RCC 7860 (cell line): ENCODE measurements around the gene MANF.
"Not testable (repeated sequence)": the region's sequence is repeated elsewhere in the genome, so short reads cannot be mapped to it uniquely, and the experiment has no call there.

Experiments
- DNase-seq: peaks from one replicate; pipeline ENCODE4 v3.0.0-alpha.2; 2015; ENCODE audit warnings: low spot score
- FAIRE-seq: peaks from 2 replicates; lab custom pipeline; 2012; peaks lifted over from hg19 to GRCh38; lab: Jason Lieb, UNC

The MANF gene

DNA sequence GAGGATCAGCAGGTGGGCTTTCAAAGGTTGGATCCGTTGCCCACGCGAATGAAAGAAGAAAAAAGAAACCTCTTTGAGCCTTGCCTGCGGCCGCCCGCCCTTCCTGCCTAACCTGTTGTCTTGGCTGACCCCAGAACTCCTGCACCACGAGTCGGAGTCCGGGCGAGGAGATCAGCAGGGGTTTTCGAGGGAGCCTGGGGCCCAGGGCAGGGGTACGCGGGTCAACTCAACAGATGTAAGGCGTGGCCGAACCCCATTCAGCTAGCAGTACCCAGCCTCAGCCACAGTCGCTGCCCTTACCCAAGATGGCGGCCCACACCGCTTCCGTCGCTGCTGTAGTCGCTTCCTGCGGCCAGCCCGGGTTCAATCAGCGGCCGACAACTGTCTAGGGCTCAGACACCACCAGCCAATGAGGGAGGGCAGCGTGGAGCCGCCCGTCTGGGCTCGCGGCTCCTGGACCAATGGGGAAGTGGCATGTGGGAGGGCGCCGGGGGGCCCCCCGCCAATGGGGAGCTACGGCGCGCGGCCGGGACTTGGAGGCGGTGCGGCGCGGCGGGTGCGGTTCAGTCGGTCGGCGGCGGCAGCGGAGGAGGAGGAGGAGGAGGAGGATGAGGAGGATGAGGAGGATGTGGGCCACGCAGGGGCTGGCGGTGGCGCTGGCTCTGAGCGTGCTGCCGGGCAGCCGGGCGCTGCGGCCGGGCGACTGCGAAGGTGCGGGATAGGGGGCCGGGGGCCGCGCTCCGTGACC is at the start of gene MANF:
TSS of gene MANF (plus strand) at position 566 of the 748 bp plus-strand sequence. CDS start at position 618, 52 bp downstream.
- DNase-seq (peak; percentile 92), FAIRE-seq (peak; percentile 63)

DNA sequence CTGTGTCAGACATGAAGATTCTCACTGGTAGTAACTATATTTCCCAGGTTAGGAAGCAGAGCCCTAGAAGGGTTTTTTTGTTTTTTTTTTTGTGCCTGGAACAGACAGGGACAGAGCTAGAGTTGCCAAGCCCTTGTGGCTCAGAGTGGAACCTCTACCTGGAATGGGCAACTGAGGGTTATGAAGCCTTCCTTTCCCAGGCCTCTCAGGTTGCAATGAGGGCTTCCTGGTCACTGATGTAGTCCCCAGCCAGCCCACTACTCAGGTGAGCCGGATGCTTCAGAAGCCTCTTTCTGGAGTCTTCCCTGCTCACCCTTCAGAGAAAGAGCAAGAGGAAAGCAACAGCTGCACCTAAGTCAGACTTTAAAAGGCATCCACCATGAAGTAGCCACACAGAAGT is 48.8 kb upstream of the MANF start:
- no peak for DNase-seq

GRCh38 chr3:51337666-51338065 is 47.4 kb upstream of the MANF start:
- DNase-seq (no peak), FAIRE-seq (no peak)

More for the DNA sequence above, 48.8 kb upstream of the MANF start:
- no peak for FAIRE-seq

DNA sequence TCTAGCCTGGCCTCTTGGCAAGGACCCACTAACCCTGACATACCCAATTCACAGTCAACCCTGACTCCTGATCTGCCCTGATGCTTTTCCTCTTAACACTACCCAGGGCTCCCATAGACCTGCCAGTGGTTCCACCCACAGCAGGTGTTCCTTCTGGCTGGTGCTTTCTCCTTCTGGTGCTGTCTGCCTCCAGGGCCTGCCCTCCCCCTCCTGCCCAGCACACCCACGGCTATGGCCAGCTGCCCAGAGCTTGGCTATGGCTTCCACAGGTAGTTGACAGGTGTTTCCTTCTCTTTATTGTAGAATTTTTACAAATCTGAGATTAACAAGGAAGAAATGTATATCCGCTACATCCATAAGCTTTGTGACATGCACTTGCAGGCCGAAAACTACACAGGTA is 46.5 kb upstream of the MANF start:
- DNase-seq (no peak), FAIRE-seq (no peak)

GRCh38 chr3:51340013-51340829 is 44.9 kb upstream of the MANF start:
- peak; percentile 90 for DNase-seq
- FAIRE-seq, result peak; percentile 87

- peak; percentile 31 for FAIRE-seq
- DNase-seq, result peak; percentile 73
These were observed 44.0 kb upstream of the MANF start for GRCh38 chr3:51340989-51341636.

- DNase-seq (no peak), FAIRE-seq (no peak)
These were observed 41.0 kb upstream of the MANF start for GRCh38 chr3:51343918-51344687.

DNA sequence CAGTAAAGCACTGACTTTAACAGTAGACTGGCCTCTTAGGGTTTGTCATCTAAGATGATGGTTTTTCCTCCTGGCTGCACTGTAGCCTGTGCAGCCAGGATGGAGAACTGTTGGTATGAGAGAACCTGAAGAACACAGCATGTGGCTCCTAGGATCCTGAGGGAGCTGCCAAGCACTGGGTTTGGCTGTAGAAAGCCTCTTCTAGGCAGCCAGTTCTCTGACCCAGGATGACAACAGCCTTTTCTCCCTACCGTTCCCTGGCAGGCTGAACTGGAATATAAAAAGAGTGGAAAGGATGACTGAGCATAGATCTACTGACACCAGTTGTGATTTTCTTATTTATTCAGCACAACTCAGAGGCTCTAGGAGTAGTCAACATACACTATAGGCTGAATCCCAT is 34.3 kb upstream of the MANF start:
- DNase-seq (no peak), FAIRE-seq (no peak)

GRCh38 chr3:51353131-51353530 is 32.0 kb upstream of the MANF start:
- DNase-seq (no peak), FAIRE-seq (no peak)

- FAIRE-seq (no peak), DNase-seq (no peak)
These were observed 31.4 kb upstream of the MANF start for GRCh38 chr3:51353691-51354090.

GRCh38 chr3:51354172-51354571 is 30.9 kb upstream of the MANF start:
- no peak for FAIRE-seq

GRCh38 chr3:51354731-51355615 is 30.1 kb upstream of the MANF start:
- FAIRE-seq (no peak), DNase-seq (no peak)

More at GRCh38 chr3:51354172-51354571, 30.9 kb upstream of the MANF start:
- no peak for DNase-seq

DNA sequence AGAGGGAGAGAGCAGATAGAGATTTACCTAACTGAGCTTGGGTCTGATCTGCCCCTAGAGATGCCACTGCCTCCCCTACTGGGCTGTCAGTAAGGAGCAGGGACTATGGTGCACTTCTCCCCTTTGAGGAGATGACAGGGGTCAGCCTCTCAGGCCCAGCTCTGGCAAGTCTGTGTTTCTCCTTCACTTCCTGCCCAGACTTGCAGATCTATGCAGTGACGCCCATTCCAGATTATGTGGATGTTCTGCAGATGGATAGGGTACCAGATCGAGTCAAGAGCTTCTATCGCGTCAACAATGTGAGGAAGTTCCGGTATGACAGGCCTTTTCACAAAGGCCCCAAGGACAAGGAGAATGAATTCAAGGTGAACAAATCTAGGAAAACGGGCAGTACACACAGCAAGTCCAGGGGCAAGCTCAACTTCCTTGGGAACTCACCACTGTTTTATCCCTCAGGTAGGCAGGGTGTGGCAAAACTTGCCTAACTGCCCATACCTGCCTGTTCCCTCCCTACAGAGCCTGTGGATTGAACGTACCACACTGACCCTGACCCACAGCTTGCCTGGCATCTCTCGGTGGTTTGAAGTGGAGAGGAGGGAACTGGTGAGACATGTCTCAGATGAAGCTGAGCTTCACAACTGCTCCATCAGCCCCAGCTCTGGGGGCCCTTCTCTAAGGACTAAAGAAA is 29.1 kb upstream of the MANF start:
- no peak for DNase-seq
- no peak for FAIRE-seq

GRCh38 chr3:51357856-51358255 is 27.2 kb upstream of the MANF start:
- DNase-seq (no peak), FAIRE-seq (no peak)

GRCh38 chr3:51358981-51359380 is 26.1 kb upstream of the MANF start:
- DNase-seq, result no peak
- no peak for FAIRE-seq

- no peak for FAIRE-seq
- no peak for DNase-seq
These were observed 24.3 kb upstream of the MANF start for GRCh38 chr3:51360806-51361205.

GRCh38 chr3:51361746-51362145 is 23.3 kb upstream of the MANF start:
- DNase-seq (no peak), FAIRE-seq (no peak)

GRCh38 chr3:51362476-51362875 is 22.6 kb upstream of the MANF start:
- no peak for FAIRE-seq
- no peak for DNase-seq

GRCh38 chr3:51368276-51368675 is 16.8 kb upstream of the MANF start:
- FAIRE-seq, DNase-seq: not testable (repeated sequence)
